Measurements from ENCODE around the gene PTPRT. TPM values are rescaled to one million over a fixed set of nuclear protein-coding genes. Genes with fewer than 3 reads are reported as not detected.

Gene PTPRT
- total RNA-seq, 1 donor from 2014 or later = not detected

DNA sequence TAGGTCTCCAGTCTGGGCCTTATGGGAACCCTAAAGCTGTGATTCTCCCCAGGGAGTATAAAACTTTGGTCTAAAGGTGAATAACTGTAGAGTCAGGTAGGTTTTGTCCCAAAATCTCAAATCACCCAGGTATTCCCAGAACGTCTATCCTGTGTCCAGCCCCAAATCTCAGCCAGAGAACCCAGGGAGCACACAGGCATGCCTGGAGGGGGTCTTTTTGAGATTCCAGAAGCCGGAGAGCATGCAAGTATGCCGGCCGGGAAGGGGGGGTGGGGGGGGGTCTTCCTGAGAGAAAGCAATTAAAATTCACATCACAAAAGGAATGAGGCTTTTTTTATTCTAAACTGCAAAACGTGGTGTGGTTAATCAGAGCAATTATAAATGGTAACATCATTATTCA lies 210.0 kb downstream of the PTPRT start:
- no peak for DNase-seq (ENCODE audit: extremely low read depth, low read depth, low spot score)

DNA sequence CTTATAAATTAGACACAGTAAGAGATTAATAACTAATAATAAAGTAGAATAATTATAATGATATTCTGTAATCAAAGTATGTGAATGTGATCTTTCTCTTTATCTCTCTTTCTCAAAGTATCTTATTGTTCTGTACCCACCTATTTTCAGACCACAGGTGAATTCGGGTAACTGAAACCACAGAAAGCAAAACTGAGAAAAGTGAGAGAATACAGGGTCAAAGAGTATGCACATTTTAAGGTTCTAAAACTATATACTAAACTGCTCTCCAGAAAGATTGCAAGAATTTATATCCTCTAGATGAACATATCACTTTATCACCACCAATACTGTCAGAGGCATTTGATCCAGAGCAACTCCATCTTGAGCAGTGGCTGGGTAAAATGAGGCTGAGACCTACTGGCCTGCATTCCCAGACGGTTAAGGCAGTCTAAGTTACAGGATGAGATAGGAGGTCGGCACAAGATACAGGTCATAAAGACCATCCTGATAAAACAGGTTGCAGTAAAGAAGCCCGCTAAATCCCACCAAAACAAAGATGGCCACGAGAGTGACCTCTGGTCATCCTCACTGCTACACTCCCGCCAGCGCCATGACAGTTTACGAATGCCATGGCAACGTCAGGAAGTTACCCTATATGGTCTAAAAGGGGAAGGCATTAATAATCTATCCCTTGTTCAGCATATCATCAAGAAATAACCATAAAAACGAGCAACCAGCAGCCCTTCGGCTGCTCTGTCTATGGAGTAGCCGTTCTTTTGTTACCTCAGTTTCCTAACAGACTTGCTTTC lies 211.3 kb downstream of the PTPRT start:
- no peak for DNase-seq (ENCODE audit: extremely low read depth, low read depth, low spot score)

DNA sequence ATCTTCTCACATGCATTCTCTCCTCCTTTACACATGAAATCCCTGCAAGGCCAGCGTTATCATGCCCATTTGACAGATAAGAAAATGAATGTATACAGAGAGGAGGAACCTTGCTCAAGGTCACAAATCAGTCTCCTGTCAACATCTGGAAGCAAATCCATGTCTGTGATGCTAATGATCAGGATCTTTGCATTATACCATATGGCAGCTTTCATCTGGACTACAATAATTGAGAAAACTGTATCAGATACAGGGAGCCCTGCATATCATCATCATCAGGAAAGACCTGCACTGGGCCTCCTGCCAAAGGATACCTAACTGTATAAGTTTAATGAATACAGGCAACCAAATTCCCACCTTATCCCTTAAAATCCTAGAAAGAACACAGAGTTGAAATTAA lies 213.7 kb downstream of the PTPRT start:
- DNase-seq (ENCODE audit: extremely low read depth, low read depth, low spot score) = no peak

DNA sequence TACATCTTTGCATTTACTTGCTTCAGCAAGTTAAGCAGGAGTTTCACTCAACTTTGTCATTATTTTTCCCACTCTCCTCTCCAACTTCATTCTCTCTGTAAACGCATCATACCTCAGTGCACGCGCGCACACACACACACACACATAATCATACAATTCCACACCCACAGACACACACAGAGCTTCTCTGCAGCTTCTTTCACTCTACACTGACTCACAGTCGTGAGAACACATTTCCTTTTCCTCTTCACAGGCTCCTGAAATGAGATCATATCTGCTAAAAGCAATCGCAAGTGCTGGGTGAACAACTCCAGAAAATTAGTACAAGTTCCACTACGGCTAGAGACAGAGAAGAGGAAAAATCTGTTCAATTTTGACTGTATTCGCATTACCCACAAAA lies 215.4 kb downstream of the PTPRT start:
- no peak for DNase-seq (ENCODE audit: extremely low read depth, low read depth, low spot score)

DNA sequence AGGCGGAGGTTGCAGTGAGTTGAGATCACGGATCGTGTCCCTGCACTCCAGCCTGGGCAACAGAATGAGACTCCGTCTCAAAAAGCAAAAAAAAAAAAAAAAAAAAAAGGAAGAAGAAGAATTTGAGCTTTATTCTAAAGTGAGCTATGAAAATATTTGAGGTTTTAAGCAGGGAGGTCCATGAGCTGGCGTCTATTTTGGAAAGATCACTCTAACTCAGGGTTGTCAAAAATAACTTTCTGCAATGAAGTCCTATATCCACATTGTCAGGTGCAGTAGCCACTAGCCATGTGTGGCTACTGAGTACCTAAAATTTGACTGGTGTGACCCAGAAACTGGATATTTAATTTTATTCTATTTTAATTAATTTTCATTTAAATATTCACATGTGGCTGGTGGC lies 217.1 kb downstream of the PTPRT start:
- DNase-seq (ENCODE audit: extremely low read depth, low read depth, low spot score) = no peak

DNA sequence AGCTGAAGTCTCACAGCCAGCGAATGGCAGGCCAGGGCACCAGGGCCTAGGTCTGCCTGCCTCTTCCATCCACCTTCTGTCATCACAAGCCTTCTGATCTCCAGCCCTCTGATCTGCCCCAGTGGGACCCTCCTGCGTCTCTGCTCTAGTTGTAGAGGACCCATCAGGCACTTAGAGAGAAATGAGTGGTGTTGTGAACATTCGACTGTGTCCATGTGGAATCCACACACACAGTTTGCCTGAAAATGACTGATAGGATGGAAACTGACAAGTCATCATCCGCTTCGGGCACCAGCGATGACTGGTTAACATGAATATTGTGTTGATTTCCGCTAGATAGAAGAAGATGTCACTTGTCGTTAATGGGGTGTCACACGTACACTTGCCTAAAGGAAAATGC lies 221.0 kb downstream of the PTPRT start:
- DNase-seq (ENCODE audit: extremely low read depth, low read depth, low spot score) = no peak

DNA sequence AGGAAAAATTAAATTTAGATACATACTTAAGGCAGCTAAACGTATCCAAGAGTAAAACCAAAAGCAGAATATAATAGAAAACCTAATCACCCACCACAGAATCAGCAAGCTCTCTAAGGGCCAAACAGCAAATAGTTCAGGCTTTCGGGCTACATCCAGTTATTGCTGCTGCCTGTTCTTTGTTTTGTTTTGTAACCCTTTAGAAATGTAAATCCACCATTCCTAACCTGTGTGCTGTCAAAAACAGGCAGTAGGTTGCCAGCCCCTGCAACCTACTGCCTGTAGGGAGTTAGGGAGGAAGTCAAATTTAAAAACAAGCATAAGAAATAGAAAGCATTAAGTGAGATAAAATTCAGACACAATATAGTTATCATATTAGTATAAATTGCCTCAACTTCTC lies 225.9 kb downstream of the PTPRT start:
- DNase-seq (ENCODE audit: extremely low read depth, low read depth, low spot score) = no peak

DNA sequence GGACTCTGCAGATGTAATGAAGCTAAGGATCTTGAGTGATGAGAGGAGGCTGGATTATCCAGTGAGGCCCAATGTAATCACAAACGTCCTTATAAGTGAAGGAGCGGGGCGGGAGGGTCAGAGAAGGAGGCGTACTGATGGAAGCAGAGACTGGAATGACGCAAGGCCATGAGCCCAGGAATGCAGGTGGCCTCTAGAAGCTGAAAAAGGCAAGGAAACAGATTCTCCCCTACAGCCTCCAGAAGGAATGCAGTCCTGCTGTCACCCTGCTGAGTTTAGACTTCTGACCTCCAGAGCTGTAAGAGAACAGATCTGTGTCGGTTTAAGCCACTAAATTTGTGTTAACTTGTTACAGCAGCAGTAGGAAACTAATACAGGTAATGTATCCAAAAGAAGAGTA lies 227.9 kb downstream of the PTPRT start:
- no peak for DNase-seq (ENCODE audit: extremely low read depth, low read depth, low spot score)

DNA sequence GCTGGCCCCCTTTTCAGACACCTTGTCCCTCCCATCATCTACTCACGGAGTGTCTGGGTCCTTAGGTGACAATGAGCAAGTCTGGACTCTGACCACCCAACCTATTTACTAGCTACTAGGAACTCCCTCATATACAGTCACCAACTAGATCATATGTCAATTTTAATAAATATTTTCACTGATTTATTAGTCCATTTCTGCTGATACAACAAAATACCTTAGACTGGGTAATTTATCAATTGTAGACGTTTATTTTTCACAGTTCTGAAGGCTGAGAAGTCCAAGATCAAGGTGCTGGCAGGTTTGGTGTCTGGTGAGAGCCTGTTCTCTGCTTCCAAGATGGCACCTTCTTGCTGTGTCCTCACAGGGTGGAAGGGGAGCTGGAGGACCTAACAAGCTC lies 229.7 kb downstream of the PTPRT start:
- DNase-seq (ENCODE audit: extremely low read depth, low read depth, low spot score) = no peak

DNA sequence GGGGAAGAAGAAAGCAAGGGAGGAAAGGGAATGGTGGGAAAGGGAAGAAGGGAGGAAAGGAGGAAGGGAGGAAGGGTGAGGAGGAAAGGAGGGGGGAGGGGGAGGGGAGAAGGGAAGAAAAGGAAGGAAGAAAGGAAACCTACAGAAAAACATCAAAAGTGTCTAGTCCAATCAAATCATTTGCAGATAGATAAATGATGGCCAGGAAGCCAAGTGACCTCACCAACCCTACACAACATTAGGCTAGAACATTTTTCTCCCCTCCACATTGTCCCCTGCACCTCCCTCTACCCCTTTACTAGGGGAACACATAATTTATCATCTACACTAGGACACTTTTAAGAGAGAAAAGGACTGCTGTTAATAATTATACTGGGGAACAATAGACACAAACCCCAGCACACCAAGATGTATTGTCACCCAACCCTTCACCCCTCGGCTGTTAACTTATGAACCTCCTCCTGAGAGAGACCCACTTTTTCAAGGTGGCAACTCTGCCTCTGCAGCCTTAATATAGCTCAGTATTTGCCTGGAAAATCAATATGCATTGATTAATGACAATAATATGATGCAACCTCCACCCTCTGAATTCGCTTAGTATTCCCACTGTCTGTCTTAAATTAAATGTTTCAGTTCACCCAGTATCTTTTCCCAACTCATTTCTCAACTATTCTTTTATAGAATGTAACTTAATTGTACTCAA lies 231.2 kb downstream of the PTPRT start:
- DNase-seq (ENCODE audit: extremely low read depth, low read depth, low spot score) = no peak

DNA sequence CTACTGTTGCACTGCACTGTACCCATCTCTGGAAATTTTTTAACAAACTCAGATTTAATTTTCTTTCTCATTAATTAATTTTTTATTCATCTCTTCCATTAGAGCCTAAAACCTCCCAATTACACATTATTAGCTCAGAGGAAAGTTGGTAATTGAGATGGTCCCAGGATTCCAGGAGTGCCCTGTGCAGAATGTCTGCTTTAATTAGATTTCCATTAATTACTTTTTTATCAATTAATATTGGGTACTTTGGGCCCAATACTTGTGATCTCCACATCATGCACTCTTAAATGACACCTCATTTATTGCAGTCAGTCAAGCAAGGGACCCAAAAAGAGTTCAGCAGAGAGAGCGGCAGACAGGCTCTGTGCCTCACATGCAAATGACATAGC lies 232.0 kb downstream of the PTPRT start:
- no peak for DNase-seq (ENCODE audit: extremely low read depth, low read depth, low spot score)

DNA sequence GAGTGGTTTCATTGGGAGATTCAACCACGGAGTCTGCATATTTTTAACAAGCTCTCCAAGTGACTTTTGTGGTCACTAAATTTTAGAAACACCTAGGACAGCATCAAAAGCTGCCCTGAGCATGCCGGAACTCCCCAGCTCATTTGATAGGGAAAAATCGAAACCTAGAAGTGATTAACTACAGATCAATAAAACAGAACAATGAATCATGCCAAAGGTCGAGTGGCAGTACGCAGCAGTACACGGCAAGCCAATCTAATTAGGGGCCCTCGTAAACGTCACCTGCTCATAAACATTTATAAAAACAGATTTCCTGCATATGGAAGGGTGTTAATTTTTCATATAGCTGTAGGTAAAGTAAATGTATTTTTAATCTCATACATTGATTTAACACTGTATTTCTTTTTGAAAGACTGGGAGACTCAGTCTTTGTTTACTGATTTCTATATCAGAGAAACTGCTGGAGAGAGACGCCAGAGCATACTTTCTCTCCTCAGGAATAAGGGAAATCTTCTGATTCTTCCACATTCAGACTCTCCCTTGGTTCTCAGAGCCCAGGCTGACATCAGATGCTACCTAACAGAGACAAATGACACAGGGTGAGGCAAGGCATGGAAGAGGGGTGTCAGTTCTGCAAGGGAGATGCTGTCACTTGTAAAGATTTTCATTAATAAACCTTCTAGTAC lies 232.5 kb downstream of the PTPRT start:
- no peak for DNase-seq (ENCODE audit: extremely low read depth, low read depth, low spot score)

DNA sequence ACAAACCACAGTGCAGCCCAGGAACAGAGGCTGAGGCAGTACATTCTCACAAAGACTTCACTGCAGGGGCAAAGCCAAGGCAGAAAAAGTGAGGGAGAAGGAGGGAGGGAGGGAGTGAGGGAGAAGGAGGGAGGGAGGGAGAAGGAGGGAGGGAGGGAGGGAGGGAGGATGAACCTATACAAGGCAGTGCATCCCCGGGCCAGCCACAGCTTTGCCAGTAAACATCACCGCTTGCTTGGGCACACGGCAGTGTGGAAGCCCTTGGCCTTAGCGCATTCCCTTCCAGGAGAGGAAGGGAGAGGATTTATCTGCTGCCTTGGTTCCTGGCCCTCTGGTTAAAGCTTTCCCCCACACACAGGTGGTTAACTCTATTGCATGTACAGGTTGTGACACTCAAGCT lies 234.0 kb downstream of the PTPRT start:
- DNase-seq (ENCODE audit: extremely low read depth, low read depth, low spot score) = no peak

DNA sequence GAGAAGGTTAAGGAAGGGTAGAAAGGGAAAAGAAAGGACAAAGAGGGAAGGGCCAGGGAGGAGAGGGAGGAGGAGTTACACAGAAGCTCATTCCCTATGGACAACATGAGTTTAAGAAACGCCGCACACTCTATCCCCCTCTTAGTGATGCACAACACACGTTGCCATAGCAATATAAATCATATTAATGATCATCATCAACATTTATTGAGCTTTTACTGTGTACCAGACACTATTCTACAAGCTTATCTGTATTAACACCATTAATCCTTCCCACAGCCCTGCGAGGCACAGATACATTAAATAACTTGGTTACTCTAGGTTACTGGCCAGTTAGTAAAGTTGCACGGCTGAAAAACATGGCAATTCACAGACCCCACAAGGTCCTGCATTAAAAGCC lies 234.8 kb downstream of the PTPRT start:
- DNase-seq (ENCODE audit: extremely low read depth, low read depth, low spot score) = no peak

DNA sequence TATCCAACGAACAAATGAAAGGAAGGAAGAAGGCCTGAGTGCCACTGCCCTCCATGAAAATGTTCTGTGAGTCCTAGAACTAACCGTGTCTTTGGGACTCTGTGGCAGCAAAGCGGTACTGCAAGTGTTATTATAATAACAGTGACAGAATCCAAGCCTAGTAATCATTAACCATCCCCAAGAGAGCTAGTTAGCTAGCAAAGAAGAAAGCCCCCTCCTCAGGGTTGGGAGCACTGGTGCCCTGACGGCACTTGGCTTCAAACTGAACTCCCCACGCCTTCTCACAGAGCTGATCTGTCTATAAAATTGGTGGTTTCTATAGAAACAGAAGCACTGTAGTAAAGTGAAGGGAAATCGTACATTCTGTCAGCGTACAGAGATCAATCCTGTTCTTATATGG lies 239.8 kb downstream of the PTPRT start:
- no peak for DNase-seq (ENCODE audit: extremely low read depth, low read depth, low spot score)

DNA sequence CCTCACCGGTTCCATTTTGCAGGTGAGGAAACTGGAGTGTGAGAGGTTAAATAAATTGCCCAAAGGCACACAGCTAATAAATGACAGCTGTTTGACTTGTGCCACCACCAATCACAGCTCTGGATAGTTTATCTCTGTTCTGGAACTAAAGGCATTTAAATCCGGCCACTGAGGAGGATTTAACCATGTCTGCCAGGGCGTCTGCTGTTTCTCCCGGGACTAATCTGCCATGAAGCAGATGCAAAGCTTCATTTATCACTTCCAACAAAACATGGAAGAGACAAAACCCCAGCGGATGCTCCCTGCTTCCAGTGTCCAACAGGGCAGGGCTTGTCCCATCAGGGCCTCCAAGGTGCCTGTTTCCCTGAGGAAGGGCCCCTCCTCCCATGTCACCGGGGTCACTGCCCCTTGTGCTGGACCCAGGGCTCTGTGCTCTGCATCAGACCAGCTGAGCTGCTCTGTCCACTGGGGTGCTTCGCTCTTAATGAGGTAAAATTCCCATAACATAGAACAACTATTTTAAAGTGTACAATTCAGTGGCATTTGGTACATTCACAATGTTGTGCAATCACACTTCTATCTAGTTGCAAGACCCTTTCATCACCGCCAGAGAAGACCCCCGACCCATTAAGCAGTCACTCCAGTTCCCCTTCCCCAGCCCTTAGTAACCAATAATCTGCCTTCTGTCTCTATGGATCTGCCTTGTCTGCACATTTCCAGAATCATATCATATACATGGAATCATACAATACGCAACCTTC lies 244.3 kb downstream of the PTPRT start:
- no peak for DNase-seq (ENCODE audit: extremely low read depth, low read depth, low spot score)

DNA sequence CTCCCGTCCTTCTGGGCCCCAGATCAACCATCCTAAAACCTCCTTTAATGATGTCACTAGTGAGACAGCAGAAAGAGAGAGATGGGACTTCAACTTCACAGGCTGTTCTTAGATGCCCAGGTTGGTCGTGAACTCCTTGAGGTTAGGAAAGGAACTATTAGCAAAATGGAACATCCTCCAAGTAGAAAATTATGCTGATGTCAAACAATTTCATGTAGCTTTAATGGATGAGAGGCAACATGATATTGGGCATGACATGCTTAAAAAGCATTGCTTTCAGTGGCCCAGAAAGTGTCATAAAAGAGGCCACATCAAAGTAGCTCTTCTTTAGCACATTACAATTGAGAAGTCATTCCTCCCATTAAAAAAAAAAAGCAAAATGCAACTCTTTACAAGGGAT lies 248.1 kb downstream of the PTPRT start:
- no peak for DNase-seq (ENCODE audit: extremely low read depth, low read depth, low spot score)

DNA sequence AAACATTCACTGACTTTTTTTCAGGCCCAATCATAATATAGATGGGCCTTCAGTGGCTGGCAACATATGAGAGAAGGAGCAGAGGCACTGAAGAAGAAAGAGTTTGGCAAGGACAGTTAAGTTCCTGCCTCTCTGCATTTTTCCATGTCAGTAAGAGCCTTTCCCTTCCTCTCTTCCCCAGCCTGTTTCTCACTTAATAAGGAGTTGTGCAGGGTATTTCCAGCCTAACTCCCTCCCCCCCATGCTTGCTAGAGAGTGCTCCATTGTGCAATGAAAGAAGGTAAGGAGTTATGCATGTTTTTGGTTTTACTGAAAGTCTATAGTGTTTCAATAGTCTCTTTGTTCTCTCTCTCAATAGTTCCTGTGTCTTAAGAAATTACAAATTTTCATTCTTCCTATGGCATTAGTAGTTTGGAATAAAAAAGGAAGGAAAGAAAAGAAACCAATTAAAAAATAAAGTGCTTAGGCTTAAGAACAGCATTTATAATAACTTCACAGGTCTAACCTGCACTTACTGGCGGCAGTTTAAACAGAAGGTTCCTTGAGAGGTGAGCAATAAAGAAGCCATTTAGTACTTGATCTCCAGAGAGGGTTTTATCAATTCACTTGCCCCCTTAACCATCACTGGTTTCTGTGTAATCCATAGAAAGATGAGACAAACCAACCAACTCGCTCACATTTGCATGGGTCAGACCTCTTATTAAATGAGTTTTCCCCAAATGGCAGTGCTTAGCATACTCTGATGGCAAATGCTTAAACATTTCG lies 251.1 kb downstream of the PTPRT start:
- DNase-seq (ENCODE audit: extremely low read depth, low read depth, low spot score) = no peak

DNA sequence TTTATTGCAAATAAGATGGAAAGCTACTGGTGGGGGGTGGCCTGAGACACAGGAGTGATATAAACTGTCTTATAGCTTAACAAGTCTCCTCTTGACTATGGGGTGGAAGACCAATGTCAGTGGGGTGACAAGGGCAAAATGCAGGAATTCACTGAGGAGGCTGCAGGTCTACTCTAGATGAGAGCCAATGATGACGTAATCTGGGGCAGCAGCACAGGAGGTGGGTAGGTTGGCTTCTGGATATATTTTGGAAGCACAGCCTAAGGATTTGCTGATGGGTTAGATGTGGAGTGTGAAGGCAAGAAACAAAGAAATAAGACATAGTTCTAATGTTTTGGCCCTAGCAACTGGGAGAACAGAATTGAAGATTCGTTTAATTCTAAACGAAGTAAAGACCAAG lies 253.2 kb downstream of the PTPRT start:
- DNase-seq (ENCODE audit: extremely low read depth, low read depth, low spot score) = no peak

DNA sequence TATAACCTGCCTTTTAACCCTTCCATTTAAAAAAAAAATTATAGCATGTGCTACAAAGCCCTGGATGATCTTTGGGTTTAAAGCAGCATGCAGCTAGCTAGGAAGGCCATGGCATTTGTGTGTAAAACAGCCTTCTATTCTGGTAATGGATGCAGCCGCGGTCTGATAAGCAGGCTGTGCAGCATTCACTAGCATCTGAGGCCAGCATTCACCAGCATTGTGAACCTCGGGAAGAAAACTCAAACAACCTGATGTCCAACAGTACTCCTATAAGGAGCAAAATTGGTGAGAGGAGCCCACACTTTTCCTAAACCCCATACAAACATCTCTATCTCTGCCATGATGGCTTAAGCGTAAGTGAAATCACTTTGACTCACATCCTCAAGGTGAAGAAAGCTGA lies 265.5 kb downstream of the PTPRT start:
- no peak for DNase-seq (ENCODE audit: extremely low read depth, low read depth, low spot score)

All from glomerular endothelial cell (primary cell).